HG03558 (cell line): ENCODE data around the gene COL4A3.
A peak's percentile ranks its signal among the peaks of the same experiment; 100 is the strongest.

Experiments used
- ATAC-seq: cut with Tn5 transposase; IDR thresholded peaks from one replicate; pipeline ENCODE4 v1.9.1; 2021; ENCODE audit warnings: moderate number of reproducible peaks; ENCODE audit not compliant: unreplicated experiment; ENCODE audit errors: extremely low read depth

The COL4A3 gene

DNA sequence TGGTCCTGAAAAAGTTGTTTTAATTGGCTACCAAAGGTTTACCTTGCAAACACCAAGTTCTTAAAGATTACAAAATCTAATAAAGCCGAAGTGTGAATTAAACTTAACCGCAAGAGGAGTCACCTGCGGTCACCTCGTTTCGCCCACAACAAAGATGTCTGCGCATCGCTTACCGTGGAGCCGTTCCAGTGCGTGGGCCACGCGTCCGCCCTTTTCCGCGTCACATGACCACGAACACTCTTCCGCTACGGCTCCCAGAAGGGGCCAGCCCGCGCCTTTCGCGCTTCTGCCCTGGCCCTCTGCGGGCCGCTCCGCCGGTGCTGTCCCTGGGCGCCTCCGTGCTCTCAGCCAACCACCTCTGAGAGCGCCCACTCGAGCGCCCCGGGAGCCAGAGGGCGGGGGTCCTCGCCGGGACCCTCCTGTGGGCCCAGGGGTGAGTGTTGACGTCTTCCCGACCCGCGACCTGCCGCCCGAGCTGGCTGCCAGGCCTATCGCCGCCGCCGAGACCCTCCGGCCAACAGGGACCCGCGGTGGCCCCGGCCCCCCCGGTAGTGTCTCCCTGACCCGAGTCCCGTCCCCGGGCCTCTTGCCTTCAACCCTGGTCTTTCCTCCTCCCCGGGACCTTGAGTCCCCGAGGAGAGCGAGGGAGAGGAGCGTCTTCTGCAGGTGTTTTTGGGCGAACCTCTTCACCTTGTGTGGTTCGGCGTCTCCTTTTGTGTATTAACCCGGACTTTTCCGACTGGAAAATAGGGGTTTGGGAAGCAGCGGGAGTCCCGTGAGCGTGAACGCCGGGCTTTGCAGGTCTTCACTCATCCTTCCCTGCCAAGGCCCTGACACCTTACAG, 160.8 kb downstream of the COL4A3 start, which contains the start of gene MFF:
TSS of gene MFF (plus strand) at position 257 of the 844 bp plus-strand sequence. CDS start 5,415 bp downstream, outside the sequence.
- ATAC-seq = peak; percentile 96

DNA sequence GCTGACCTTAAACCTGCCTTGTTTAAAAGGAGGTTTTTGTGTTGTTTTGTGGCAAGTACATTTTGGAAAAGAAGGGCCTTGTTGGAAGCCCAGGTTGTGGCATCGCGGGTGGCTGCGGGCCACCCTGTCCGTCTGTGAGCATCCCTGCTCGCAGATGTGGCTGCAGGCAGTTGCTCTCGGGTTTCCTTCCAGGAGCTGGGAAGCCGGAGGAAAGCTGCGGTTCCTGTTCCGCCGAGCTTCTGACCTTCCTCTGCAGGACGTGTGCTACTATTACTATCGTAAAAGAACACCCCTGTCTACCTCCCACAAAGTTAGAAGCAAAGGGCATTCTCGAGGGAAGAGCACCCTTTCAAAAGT, 161.4 kb downstream of the COL4A3 start:
- ATAC-seq = no peak

DNA sequence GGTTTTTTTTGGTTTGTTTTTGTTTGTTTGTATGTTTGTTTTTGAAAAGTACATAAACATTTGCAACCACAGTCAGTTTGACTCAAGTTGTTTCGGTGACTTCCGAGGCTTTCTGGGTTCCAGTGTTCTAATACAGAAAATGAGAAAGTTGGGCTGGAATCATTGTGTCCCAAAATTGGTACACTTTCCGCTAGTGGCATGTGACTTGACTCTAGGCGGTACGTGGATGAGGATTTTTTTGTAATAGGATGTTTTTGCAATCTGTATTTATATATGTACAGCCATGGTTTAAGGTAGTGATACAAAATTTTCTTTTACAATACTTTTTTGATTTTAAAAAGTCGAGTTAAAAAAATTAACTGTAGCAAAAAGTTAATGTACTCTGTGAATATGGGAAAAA, 162.4 kb downstream of the COL4A3 start:
- no peak for ATAC-seq

DNA sequence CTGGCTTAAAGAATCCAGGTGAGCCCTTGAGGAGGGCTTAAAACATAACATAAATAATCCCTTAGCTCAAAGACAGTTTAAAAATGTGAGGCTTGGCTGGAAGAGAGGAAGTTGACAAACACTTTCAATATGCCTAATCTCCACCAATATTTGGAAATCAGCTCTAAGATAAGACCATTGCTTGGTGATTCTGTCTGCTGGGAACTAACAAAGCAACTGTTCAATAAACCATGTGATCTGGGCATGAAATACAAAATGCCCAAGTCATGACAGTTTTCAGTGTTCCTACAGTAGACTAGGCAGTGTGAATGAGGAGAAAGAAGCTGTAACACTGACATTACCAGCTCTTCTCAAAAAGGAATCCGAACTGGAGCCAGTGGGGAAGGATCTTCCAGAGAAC, 171.3 kb downstream of the COL4A3 start:
- ATAC-seq = no peak

DNA sequence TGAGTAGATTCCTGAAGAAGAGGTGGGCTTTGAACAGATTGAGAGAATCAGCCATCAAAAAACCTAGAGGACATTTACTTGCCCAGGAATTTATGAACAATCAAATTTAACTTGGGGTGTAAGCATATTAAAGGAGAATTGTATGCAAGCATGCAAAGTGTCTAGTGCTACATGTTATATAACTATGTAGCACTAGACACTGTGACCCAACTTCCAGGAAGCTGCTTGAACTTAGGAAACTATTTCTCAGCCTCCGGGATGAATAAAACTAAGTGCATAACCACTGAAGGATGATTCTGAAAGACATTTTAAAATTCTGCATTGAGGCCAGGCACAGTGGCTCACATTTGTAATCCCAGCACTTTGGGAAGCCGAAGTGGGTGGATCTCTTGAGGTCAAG, 173.0 kb downstream of the COL4A3 start:
- ATAC-seq = no peak

DNA sequence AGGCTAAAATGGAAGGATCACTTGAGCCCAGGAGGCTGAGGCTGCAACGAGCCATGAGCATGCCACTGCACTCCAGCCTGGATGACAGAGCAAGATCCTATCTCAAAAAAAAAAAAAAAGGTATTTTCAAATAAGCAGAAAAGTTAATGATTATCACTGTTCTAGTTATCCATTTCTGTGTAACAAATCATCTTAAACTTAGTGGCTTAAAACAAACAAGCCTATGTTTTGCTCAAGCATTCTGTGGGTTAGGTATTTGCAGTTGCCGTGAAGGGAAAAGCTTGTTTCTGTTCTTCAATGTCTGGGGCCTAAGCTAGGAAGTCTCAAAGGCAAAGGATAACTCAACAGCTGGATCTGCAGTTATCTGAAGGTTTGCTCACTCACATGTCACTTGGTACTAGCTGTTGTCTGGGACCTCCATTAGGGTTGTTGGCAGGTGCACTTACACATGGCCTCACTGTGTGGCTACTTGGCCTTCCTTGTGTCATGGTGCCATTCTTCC, 174.7 kb downstream of the COL4A3 start:
- ATAC-seq = no peak

DNA sequence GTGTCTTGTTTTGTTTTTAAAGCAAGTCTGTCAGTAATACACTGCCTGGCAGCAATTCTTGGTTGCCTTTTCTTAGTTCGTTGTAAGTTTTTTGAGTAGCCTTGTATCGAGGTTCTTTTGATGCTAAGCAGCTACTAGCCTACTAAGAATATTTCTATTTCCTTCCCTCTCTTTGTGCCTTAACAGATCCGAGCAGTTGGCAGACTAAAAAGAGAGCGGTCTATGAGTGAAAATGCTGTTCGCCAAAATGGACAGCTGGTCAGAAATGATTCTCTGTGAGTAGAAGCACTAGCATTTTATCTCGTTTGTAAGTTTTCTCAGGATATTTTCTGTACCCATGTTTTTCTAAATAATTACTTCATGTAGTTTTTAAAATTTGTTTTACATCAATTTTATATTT, 175.7 kb downstream of the COL4A3 start:
- ATAC-seq = no peak

DNA sequence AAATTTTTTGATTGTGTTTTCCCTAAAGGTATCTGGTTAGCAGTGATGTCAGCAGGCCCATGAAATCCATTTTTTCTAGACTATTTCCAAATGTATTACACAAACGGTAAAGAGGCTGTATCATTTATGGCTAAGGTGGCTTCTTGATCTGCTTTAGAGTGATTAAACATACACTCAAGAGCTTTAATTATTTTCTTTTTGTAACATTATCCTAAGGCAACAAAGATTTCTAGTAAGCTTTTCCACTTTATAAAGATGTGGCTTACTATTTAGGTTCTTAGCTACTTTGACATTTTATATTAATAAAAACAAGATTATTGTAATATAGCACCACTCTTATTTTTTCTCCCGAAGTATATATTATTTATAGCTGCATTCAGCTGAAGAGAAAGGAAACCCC, 177.1 kb downstream of the COL4A3 start:
- ATAC-seq = no peak

DNA sequence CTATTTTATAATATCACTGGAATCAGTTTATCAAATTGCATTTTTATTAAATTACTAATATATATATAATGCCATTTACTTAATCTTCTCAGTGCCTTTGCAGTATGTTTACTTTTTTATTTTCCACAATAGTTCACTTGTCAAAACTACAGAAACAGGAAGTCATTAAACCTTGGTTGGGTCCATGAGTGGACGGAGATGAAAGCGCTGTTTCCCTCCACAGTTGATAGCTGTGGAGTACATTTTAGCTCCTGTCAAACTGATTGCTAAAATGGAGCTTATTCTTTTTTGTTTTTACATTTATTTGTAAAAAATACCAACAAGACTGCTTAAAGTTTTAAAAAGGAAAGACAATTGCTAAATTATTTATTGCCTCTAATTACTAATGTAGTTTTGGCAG, 179.8 kb downstream of the COL4A3 start:
- no peak for ATAC-seq

DNA sequence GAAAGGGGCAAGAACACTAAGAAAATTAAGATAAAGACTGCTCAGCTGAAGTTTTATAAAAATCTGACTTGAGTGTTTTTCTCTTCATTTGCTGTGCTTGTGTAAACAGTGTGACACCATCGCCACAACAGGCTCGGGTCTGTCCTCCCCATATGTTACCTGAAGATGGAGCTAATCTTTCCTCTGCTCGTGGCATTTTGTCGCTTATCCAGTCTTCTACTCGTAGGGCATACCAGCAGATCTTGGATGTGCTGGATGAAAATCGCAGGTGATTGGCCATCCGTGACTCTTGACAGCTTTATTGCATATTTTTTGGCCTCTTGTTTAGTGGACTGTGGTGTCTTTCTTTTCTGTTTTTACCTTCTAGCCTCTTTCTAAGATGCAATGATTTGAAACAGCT, 182.7 kb downstream of the COL4A3 start:
- no peak for ATAC-seq

DNA sequence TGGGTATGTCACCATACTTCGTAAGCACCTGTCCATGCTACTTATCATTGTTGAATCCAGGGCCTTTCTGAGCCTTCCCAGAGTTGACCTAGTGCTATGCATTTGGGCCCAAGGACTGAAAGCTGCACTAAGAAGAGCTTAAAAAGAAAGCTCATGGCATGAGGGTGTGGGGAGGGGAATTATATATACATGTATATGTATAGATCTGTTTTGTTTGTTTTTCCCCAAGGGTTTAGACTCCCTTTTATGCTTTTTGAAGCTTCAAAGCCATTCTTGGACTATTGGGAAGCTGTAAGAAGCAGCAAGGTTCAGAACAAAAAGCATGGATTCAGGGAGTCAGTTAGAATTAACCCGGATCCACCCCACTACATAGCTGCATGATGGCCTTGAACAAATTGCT, 183.9 kb downstream of the COL4A3 start:
- ATAC-seq = no peak

DNA sequence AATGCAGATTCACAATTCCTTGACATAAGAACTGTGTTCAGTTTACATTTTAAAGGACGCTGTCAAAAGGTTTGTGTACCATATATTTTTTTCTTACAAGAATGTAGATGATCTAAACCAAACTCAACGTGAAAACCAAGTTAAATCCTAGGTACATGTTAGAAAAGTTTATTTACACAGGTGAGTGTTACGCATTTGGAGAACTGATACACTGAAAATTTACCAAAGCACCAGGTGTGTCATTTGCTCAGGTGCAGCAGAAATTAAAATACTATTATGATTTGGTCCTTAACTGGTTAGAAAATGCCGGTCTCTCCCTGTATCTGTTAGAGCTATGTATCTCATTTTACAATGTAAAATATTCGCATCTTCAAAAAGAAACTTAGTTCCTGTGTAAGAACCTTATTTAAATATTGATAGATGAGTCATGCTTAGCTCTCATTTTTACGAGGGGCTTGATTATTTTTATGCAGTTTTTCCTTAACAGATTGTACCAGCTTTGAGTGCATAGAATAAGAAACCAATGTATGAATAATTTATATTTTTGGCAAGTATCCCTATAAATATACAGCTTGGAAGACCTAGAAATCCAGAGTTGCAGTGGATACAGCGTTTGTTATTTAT, 185.7 kb downstream of the COL4A3 start:
- no peak for ATAC-seq

DNA sequence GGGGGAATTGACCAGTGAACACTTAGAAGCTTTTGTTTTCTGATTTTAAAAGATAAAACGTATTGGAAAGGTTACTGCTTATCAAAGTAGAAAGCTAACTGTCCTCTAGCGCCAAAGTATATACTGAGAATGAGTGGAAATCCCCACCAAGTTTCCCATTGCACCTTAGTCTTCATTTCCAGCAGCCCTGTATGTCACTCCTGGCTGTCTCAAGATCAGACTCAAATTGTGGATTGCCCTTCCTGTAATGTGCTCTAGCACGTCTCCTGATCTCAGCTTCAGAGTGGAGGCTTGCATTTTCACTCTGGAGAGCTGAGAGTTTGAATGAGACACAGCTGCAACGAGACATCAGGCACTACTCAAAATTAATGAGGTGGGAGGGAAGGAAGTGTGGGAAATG, 187.2 kb downstream of the COL4A3 start:
- ATAC-seq = peak; percentile 67

DNA sequence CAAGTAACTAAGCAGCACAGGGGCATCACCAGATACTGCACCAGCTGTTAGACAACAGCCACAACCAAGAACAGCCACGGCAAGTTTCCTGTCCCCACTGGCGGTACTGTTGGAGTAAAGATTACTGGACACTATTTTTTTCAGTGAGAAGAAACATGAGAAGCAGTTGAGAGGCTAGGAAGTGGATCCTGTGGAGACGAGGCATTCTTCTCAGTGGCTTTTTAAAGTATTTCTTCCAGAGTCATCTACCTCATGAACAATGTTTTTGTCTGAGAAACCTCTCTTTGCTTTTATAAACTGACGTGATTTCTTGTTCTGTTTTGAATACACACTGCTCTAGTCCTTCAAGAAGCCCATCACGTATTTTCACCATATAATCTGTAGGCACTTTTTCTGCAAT, 195.9 kb downstream of the COL4A3 start:
- ATAC-seq = no peak

DNA sequence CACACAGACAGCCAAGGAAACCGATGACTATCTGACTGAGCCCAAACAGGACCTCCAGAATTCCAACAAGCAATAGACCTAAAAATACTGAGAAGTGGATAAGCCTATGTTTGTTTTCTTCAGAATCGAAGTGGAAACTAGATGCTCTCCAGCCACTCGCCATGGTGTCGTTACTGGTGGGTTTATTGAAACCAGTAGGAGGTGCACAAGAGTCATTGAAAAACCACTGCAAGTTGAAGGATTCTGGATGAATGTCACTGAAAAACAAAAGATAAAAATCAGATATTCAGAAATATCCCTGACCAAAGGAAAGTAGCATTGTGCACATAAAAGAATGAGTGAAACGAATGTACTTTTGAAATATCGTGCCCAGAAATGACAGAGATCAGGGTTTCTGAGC, 199.3 kb downstream of the COL4A3 start:
- ATAC-seq = no peak
